ENCODE data around the gene TTC22. TPM values are rescaled to one million over a fixed set of nuclear protein-coding genes. Genes with fewer than 3 reads are reported as not detected.
A peak's percentile ranks its signal among the peaks of the same experiment; 100 is the strongest.

TTC22 gene
- total RNA-seq, 2 experiments from 2014 or later, result 3.3 to 3.5 TPM

- POLR2A ChIA-PET, result no interaction called here
- Mint-ChIP-seq H3K4me3 (no peak overlapping the region), H3K27me3 (no peaks in the 10 kb centered on the region), H3K27ac (no peak overlapping the region), H3K36me3 (ENCODE audit: low read depth) (no peaks in the 10 kb centered on the region), H3K4me1 (ENCODE audit: low read depth) (no peaks in the 10 kb centered on the region), H3K9me3 (no peaks in the 10 kb centered on the region)
- TF ChIP-seq CTCF (IDR thresholded peaks at IDR 0.05), result no peak
- CTCF ChIA-PET, result interaction anchor here (0.8 to 1.5 kb wide), 2 partner anchors 8 to 140 kb away, joined by 3 read pairs; no protein-coding TSS in a partner anchor
- ATAC-seq (no peak), DNase-seq (no peak)
- intact Hi-C loops (cut with micrococcal nuclease), result loop anchor here (2.0 kb wide), 1 partner anchor 139 kb away; no protein-coding TSS in a partner anchor
Observed at GRCh38 chr1:54811739-54812655, 10.9 kb upstream of the TTC22 start.

- H3K36me3 Mint-ChIP-seq (ENCODE audit: low read depth), result no peaks in the 10 kb centered on the region
- no peaks in the 10 kb centered on the region for H3K27me3 Mint-ChIP-seq
- no peak for TF ChIP-seq CTCF (IDR thresholded peaks at IDR 0.05)
- no peaks in the 10 kb centered on the region for H3K9me3 Mint-ChIP-seq
- H3K4me3 Mint-ChIP-seq, result no peak overlapping the region
- intact Hi-C loops (cut with micrococcal nuclease), result loop anchor here (2.0 kb wide), 1 partner anchor 138 kb away; no protein-coding TSS in a partner anchor
- ATAC-seq, result no peak
- CTCF ChIA-PET, result interaction anchor here (0.8 to 1.5 kb wide), 2 partner anchors 9 to 139 kb away, joined by 3 read pairs; no protein-coding TSS in a partner anchor
- H3K27ac Mint-ChIP-seq, result no peak overlapping the region
- POLR2A ChIA-PET, result no interaction called here
- no peaks in the 10 kb centered on the region for H3K4me1 Mint-ChIP-seq (ENCODE audit: low read depth)
- no peak for DNase-seq
Observed at GRCh38 chr1:54811066-54811465, 9.9 kb upstream of the TTC22 start.

GRCh38 chr1:54810153-54810942 is 9.2 kb upstream of the TTC22 start:
- ChIA-PET CTCF (interaction anchor here (0.7 to 1.9 kb wide), 15 partner anchors 10 to 320 kb away, joined by 3 to 25 read pairs (median 5); partner anchors contain the start of gene TTC22), POLR2A (no interaction called here)
- Mint-ChIP-seq H3K36me3 (ENCODE audit: low read depth) (no peaks in the 10 kb centered on the region), H3K27ac (no peak overlapping the region), H3K9me3 (no peaks in the 10 kb centered on the region), H3K4me1 (ENCODE audit: low read depth) (peaks cover under 1% of the 10 kb centered on the region), H3K27me3 (no peaks in the 10 kb centered on the region), H3K4me3 (no peak overlapping the region)
- ATAC-seq (peak; percentile 91), DNase-seq (peak; percentile 80)
- TF ChIP-seq CTCF (IDR thresholded peaks at IDR 0.05), result peak; percentile 81
- intact Hi-C loops (cut with micrococcal nuclease), result loop anchor here (2.0 kb wide), 1 partner anchor 138 kb away; no protein-coding TSS in a partner anchor

- TF ChIP-seq CTCF (IDR thresholded peaks at IDR 0.05), result no peak
- intact Hi-C loops (cut with micrococcal nuclease), result loop anchor here (2.0 kb wide), 1 partner anchor 137 kb away; no protein-coding TSS in a partner anchor
- Mint-ChIP-seq H3K4me1 (ENCODE audit: low read depth) (peaks cover 8% of the 10 kb centered on the region), H3K27me3 (no peaks in the 10 kb centered on the region), H3K4me3 (no peak overlapping the region), H3K36me3 (ENCODE audit: low read depth) (no peaks in the 10 kb centered on the region), H3K27ac (no peak overlapping the region), H3K9me3 (no peaks in the 10 kb centered on the region)
- ATAC-seq (no peak), DNase-seq (no peak)
- POLR2A ChIA-PET, result interaction anchor here (1.1 kb wide), 1 partner anchor 9 kb away, joined by 3 read pairs; the partner anchor contains the start of gene TTC22
- CTCF ChIA-PET, result interaction anchor here (0.7 to 1.9 kb wide), 15 partner anchors 9 to 320 kb away, joined by 3 to 25 read pairs (median 5); partner anchors contain the start of gene TTC22
Observed at GRCh38 chr1:54809496-54810074, 8.5 kb upstream of the TTC22 start.

Data from activated CD8-positive, alpha-beta T cell treated with anti-CD3 and anti-CD28 coated beads for 36 hours (primary cell).